ENCODE results near the gene CDH22. TPM values are rescaled to one million over a fixed set of nuclear protein-coding genes. Genes with fewer than 3 reads are reported as not detected.

The CDH22 gene
- total and polyA plus RNA-seq, 2 donors (not counting 1 experiment from before 2014, with no cell fraction given): not detected

DNA sequence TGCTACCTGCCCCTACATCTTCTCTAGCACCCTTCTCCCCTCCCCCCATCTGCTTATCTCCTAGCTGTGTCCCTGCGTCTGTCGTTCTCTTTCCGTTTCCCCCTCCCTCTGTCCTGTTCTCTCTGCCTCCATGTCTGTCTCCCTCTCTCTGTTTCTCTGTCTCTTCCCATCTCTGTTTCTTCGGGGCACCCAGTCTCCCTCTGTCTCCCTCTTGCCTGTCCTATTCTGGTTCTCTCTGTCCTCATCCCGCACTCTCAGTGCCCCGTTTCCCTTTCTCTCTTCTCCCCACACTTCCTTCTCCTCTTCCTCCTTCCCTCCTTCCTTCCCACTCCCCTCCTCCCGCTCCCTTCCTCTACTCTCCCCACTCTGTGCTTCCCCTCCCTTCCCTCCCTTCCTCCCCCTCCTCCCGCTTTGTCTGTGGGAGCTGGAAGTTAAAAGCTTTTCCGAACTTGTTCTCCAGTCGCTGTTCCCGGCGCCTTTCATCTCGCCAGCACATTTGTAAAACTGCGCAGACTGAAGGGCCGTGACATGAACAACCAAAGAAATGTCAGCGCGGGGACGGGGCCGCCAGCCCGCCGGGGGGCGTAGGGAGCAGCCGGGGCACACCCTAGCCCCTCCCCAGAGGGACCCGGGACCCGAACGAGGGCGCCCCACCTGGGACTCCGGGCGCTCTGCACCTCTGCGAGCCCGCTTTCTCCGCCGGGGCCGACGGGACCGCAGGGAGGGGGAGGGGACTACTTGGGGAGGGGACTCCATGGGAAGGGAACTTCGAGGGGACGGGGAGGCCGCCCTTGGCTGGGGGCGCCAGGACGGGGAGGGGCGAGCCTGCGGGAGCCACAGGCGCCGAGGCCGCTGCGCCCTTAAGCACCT, 4.0 kb upstream of the CDH22 start:
- no peak for TF ChIP-seq CTCF (IDR thresholded peaks at IDR 0.05)
- no peak for TF ChIP-seq EZH2 (IDR thresholded peaks at IDR 0.05; ENCODE audit: borderline replicate concordance, insufficient read depth, low read depth, low read length, poor library complexity, severe bottlenecking)
- ATAC-seq (ENCODE audit: low read depth) (no peak), DNase-seq (peak; percentile 16)
- 3% methylated on average over 37 of the region's 47 CpGs for WGBS (ENCODE audit: insufficient coverage)
- ChIA-PET POLR2A (no interaction called here), CTCF (interaction anchor here (1.4 kb wide), 1 partner anchor 37 kb away, joined by 3 read pairs; no protein-coding TSS in a partner anchor)
- Mint-ChIP-seq H3K27me3 (peaks cover 76% of the 10 kb centered on the region), H3K27ac (no peak overlapping the region), H3K4me3 (no peak overlapping the region), H3K9me3 (ENCODE audit: insufficient read depth) (no peaks in the 10 kb centered on the region), H3K4me1 (peaks cover 10% of the 10 kb centered on the region)
- peak overlapping the region; percentile 28 for H3K4me2 ChIP-seq (replicated peaks; ENCODE audit: low read depth, low read length, poor library complexity, severe bottlenecking)
- H3K9me3 ChIP-seq (ENCODE audit: control extremely low read depth in 1 of 3, control insufficient read depth in 2 of 3, insufficient read depth in 1 of 3, low read length in 2 of 3): peaks cover 0 to 5% (median 0%) of the 10 kb centered on the region in 3 donors
- H3K4me3 ChIP-seq (ENCODE audit: control extremely low read depth in 1 of 5, extremely low read depth in 1 of 5, insufficient read depth in 1 of 5, low read depth in 2 of 5, low read length in 4 of 5): no peak overlapping the region
- H3K36me3 ChIP-seq (replicated peaks in 1 of 2; ENCODE audit: control extremely low read depth in 1 of 2, control insufficient read depth in 1 of 2, extremely low read depth in 1 of 2, insufficient read depth in 2 of 2, low read length in 1 of 2): no peaks in the 10 kb centered on the region
- no peaks in the 10 kb centered on the region for H4K20me1 ChIP-seq (ENCODE audit: control insufficient read depth, insufficient read depth, low read length, poor library complexity, severe bottlenecking)
- H2AFZ ChIP-seq (ENCODE audit: insufficient read depth, low read depth, low read length, poor library complexity, severe bottlenecking): peak overlapping the region; percentile 42
- H3K27ac ChIP-seq (ENCODE audit: low read length in 2 of 2): no peak overlapping the region
- no peaks in the 10 kb centered on the region for H3K79me2 ChIP-seq (ENCODE audit: control insufficient read depth, insufficient read depth, low read length)
- H3K9ac ChIP-seq (ENCODE audit: low read length): no peak overlapping the region
- H3K27me3 ChIP-seq (replicated peaks in 1 of 4; ENCODE audit: control extremely low read depth in 1 of 4, control insufficient read depth in 3 of 4, insufficient read depth in 4 of 4, low read length in 3 of 4): peaks cover 0 to 64% (median 51%) of the 10 kb centered on the region in 4 experiments
- peaks cover 8 to 22% of the 10 kb centered on the region in 2 donors for H3K4me1 ChIP-seq (ENCODE audit: control insufficient read depth in 2 of 2, insufficient read depth in 2 of 2, low read length in 2 of 2)
- intact Hi-C loops (cut with micrococcal nuclease): no loop called here

DNA sequence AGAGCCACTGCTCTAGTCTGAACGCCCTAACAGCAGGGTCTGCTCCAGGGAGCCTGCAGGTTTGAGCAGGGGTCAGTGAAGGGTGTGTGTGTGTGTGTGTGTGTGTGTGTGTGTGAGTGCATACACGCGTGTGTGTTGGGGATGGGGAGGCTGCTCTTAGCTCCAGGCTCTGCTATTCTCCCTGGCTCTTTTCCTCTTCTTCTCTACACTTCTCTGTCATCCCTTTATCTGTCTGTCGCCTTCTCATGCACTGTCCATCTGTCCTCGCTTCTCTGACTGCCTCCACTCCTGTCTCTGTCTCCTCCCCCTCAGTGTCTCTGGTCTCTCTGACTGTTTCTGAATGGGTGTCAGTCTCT, 3.4 kb upstream of the CDH22 start:
- Mint-ChIP-seq H3K4me1 (peaks cover 11% of the 10 kb centered on the region), H3K4me3 (no peak overlapping the region), H3K27ac (no peak overlapping the region), H3K27me3 (peaks cover 75% of the 10 kb centered on the region), H3K9me3 (ENCODE audit: insufficient read depth) (no peaks in the 10 kb centered on the region)
- H3K4me3 ChIP-seq (ENCODE audit: control extremely low read depth in 1 of 5, extremely low read depth in 1 of 5, insufficient read depth in 1 of 5, low read depth in 2 of 5, low read length in 4 of 5): no peak overlapping the region
- H3K79me2 ChIP-seq (ENCODE audit: control insufficient read depth, insufficient read depth, low read length): no peaks in the 10 kb centered on the region
- 19% methylated on average over 3 of the region's 5 CpGs for WGBS (ENCODE audit: insufficient coverage)
- peaks cover 0 to 70% (median 53%) of the 10 kb centered on the region in 4 experiments for H3K27me3 ChIP-seq (replicated peaks in 1 of 4; ENCODE audit: control extremely low read depth in 1 of 4, control insufficient read depth in 3 of 4, insufficient read depth in 4 of 4, low read length in 3 of 4)
- no peak for DNase-seq
- H3K27ac ChIP-seq (ENCODE audit: low read length in 2 of 2): no peak overlapping the region
- intact Hi-C loops (cut with micrococcal nuclease): no loop called here
- H4K20me1 ChIP-seq (ENCODE audit: control insufficient read depth, insufficient read depth, low read length, poor library complexity, severe bottlenecking): no peaks in the 10 kb centered on the region
- CTCF ChIA-PET: no interaction called here
- peaks cover 14 to 25% of the 10 kb centered on the region in 2 donors for H3K4me1 ChIP-seq (ENCODE audit: control insufficient read depth in 2 of 2, insufficient read depth in 2 of 2, low read length in 2 of 2)
- ATAC-seq (ENCODE audit: low read depth): no peak
- H3K9ac ChIP-seq (ENCODE audit: low read length): no peak overlapping the region
- POLR2A ChIA-PET: no interaction called here
- no peak overlapping the region for H3K4me2 ChIP-seq (replicated peaks; ENCODE audit: low read depth, low read length, poor library complexity, severe bottlenecking)
- H2AFZ ChIP-seq (ENCODE audit: insufficient read depth, low read depth, low read length, poor library complexity, severe bottlenecking): no peak overlapping the region
- no peaks in the 10 kb centered on the region for H3K36me3 ChIP-seq (replicated peaks in 1 of 2; ENCODE audit: control extremely low read depth in 1 of 2, control insufficient read depth in 1 of 2, extremely low read depth in 1 of 2, insufficient read depth in 2 of 2, low read length in 1 of 2)
- TF ChIP-seq EZH2 (IDR thresholded peaks at IDR 0.05; ENCODE audit: borderline replicate concordance, insufficient read depth, low read depth, low read length, poor library complexity, severe bottlenecking) (no peak), CTCF (IDR thresholded peaks at IDR 0.05) (no peak)
- H3K9me3 ChIP-seq (ENCODE audit: control extremely low read depth in 1 of 3, control insufficient read depth in 2 of 3, insufficient read depth in 1 of 3, low read length in 2 of 3): peaks cover 0 to 5% (median 0%) of the 10 kb centered on the region in 3 donors
